ENCODE data around the gene PYGO2.
"Not testable (repeated sequence)": the region's sequence is repeated elsewhere in the genome, so short reads cannot be mapped to it uniquely, and the experiment has no call there.

Gene PYGO2

GRCh38 chr1:154988058-154988954 lies 26.7 kb upstream of the PYGO2 start:
- no peak for DNase-seq (ENCODE audit: low read depth)
- no peak for TF ChIP-seq CTCF (IDR thresholded peaks at IDR 0.05; ENCODE audit: low read depth, low read length, missing control alignments)

GRCh38 chr1:154987326-154987725 lies 25.7 kb upstream of the PYGO2 start:
- H3K4me3 ChIP-seq (ENCODE audit: low read depth, low read length), result no peak overlapping the region
- DNase-seq (ENCODE audit: low read depth), result no peak
- no peak for TF ChIP-seq CTCF (IDR thresholded peaks at IDR 0.05; ENCODE audit: low read depth, low read length, missing control alignments)

More at GRCh38 chr1:154988058-154988954, 26.7 kb upstream of the PYGO2 start:
- no peak overlapping the region for H3K4me3 ChIP-seq (ENCODE audit: low read depth, low read length)

GRCh38 chr1:154986736-154987135 lies 25.2 kb upstream of the PYGO2 start:
- not testable (repeated sequence) for DNase-seq (ENCODE audit: low read depth); H3K4me3 ChIP-seq (ENCODE audit: low read depth, low read length)

- H3K4me3 ChIP-seq (ENCODE audit: low read depth, low read length), result peak overlapping the region; percentile 85
- DNase-seq (ENCODE audit: low read depth), result no peak
- no peak for TF ChIP-seq CTCF (IDR thresholded peaks at IDR 0.05; ENCODE audit: low read depth, low read length, missing control alignments)
Observed at GRCh38 chr1:154983776-154984466, 22.3 kb upstream of the PYGO2 start.

- TF ChIP-seq CTCF (IDR thresholded peaks at IDR 0.05; ENCODE audit: low read depth, low read length, missing control alignments), result no peak
- DNase-seq (ENCODE audit: low read depth), result peak; percentile 100
- peak within 1 kb of the TSS; percentile 85 for H3K4me3 ChIP-seq (ENCODE audit: low read depth, low read length)
Observed at GRCh38 chr1:154982897-154983648, 21.5 kb upstream of the PYGO2 start, which contains the start of gene FLAD1. Gene FLAD1 (plus strand): TSS chr1:154983344. CDS start chr1:154983695, 351 bp downstream.

GRCh38 chr1:154982341-154982740 lies 20.8 kb upstream of the PYGO2 start:
- no peak for TF ChIP-seq CTCF (IDR thresholded peaks at IDR 0.05; ENCODE audit: low read depth, low read length, missing control alignments)
- H3K4me3 ChIP-seq (ENCODE audit: low read depth, low read length), result peak overlapping the region; percentile 50
- no peak for DNase-seq (ENCODE audit: low read depth)

GRCh38 chr1:154978360-154978759 lies 16.8 kb upstream of the PYGO2 start:
- H3K4me3 ChIP-seq (ENCODE audit: low read depth, low read length), result no peak overlapping the region
- no peak for TF ChIP-seq CTCF (IDR thresholded peaks at IDR 0.05; ENCODE audit: low read depth, low read length, missing control alignments)
- DNase-seq (ENCODE audit: low read depth), result no peak

- DNase-seq (ENCODE audit: low read depth); H3K4me3 ChIP-seq (ENCODE audit: low read depth, low read length): not testable (repeated sequence)
Observed at GRCh38 chr1:154977762-154978161, 16.2 kb upstream of the PYGO2 start.

Data from GM12864 (cell line).